K562 (cell line): Measurements from ENCODE around the gene KHDRBS2. TPM values are rescaled to one million over a fixed set of nuclear protein-coding genes. Genes with fewer than 3 reads are reported as not detected.

ENCODE experiments used
- ATAC-seq: fragments of 200-7000 bp; cut with Tn5 transposase; 3 replicates; pipeline ENCODE4 v1.9.1; 2020; ENCODE audit warnings: moderate library complexity
- BruUV-seq: library from RNA; stranded (reverse); fragments of 400-500 nt; replicated peaks from 2 replicates; lab custom pipeline; 2021; lab: Mats Ljungman, UMichigan
- CTCF ChIA-PET: fragments of 300-600 bp; formaldehyde crosslinking; extraction: SDS; loops from one replicate; lab custom pipeline; 2021; ENCODE audit warnings: low intra/inter-chr PET ratio; lab: Yijun Ruan, JAX
- POLR2A ChIA-PET: fragments of 300-600, 350-650 bp; sonication (Branson Sonifier 250); formaldehyde crosslinking; extraction: SDS; loops from one replicate; lab custom pipeline; 2021; ENCODE audit warnings: antibody characterized with exemption, inconsistent platforms; lab: Yijun Ruan, JAX
- DNase-seq, 4 experiments: peaks; one replicate each; pipeline versions ENCODE4 v3.0.0 to v3.0.0-alpha.2; 2011 to 2018; ENCODE audit warnings: low spot score in 3 of 4, mixed read lengths in 3 of 4; ENCODE audit errors: extremely low read depth in 1 of 4
- FAIRE-seq: peaks from 2 replicates; lab custom pipeline; 2011; peaks lifted over from hg19 to GRCh38; lab: Jason Lieb, UNC
- H2AFZ ChIP-seq: 2 replicates; pipeline ENCODE4 v1.6.0; 2011; ENCODE audit warnings: low read depth, low read length, control low read depth, inconsistent platforms
- H3K27ac ChIP-seq: fragments of 200-600 bp; 3 replicates; pipeline ENCODE4 v1.8.0; 2011; ENCODE audit warnings: low read depth, mild to moderate bottlenecking, control low read depth, inconsistent platforms, low read length, moderate library complexity, mixed read lengths; ENCODE audit errors: extremely low read depth
- H3K27me3 ChIP-seq, 2 experiments: fragments of 300-600 bp in 1 of 2; 2 replicates in 1 of 2; 3 replicates in 1 of 2; pipeline versions ENCODE4 v1.6.0 to v1.8.0; 2011; ENCODE audit warnings: inconsistent platforms in 2 of 2, low read length in 2 of 2, mild to moderate bottlenecking in 1 of 2, mixed read lengths in 1 of 2, moderate library complexity in 1 of 2; ENCODE audit not compliant: control insufficient read depth in 2 of 2, insufficient read depth in 2 of 2
- H3K36me3 ChIP-seq: fragments of 300-600 bp; 3 replicates; pipeline ENCODE4 v1.8.0; 2011; ENCODE audit warnings: mild to moderate bottlenecking, low read length, inconsistent platforms; ENCODE audit not compliant: control insufficient read depth, insufficient read depth
- H3K4me1 ChIP-seq, 2 experiments: fragments of 200-600 bp in 1 of 2; replicated peaks in 1 of 2; 2 replicates in 1 of 2; 3 replicates in 1 of 2; pipeline versions ENCODE4 v1.5.1 to v1.8.0; 2011; ENCODE audit warnings: inconsistent platforms in 2 of 2, low read length in 2 of 2, mild to moderate bottlenecking in 1 of 2, mixed read lengths in 1 of 2, moderate library complexity in 1 of 2; ENCODE audit not compliant: control insufficient read depth in 2 of 2, insufficient read depth in 2 of 2
- H3K4me2 ChIP-seq: 2 replicates; pipeline ENCODE4 v1.6.1; 2011; ENCODE audit warnings: low read length, control low read depth, inconsistent platforms, mixed read lengths; ENCODE audit not compliant: insufficient read depth
- H3K4me3 ChIP-seq: fragments of 200-600 bp; sonication (generic), shearing (Covaris generic); 2 replicates; pipeline ENCODE4 v1.5.1; 2016; ENCODE audit warnings: control low read depth, inconsistent platforms
- H3K79me2 ChIP-seq: fragments of 200-600 bp; 3 replicates; pipeline ENCODE4 v1.8.0; 2011; ENCODE audit warnings: low read length, inconsistent platforms; ENCODE audit not compliant: control insufficient read depth, insufficient read depth
- H3K9ac ChIP-seq, 2 experiments: 2 replicates each; pipeline versions ENCODE4 v1.6.0 to v1.6.1; 2011; ENCODE audit warnings: low read depth in 2 of 2, low read length in 2 of 2, control low read depth in 1 of 2, inconsistent platforms in 1 of 2, mild to moderate bottlenecking in 1 of 2, mixed read lengths in 1 of 2; ENCODE audit not compliant: insufficient read depth in 1 of 2
- H3K9me1 ChIP-seq: one replicate; pipeline ENCODE4 v1.6.0; 2011; ENCODE audit warnings: inconsistent platforms, mild to moderate bottlenecking, low read length, moderate library complexity; ENCODE audit not compliant: control insufficient read depth, insufficient read depth
- H3K9me3 ChIP-seq: replicated peaks from 2 replicates; pipeline ENCODE4 v1.5.1; 2011; ENCODE audit warnings: low read depth, low read length, inconsistent platforms; ENCODE audit not compliant: control insufficient read depth, insufficient read depth
- H4K20me1 ChIP-seq: replicated peaks from 2 replicates; pipeline ENCODE4 v1.6.1; 2011; ENCODE audit warnings: low read length, inconsistent platforms, mixed read lengths; ENCODE audit not compliant: control insufficient read depth, insufficient read depth
- BHLHE40 ChIP-seq: IDR thresholded peaks from 2 replicates; pipeline ENCODE4 v1.6.1; 2011; ENCODE audit warnings: low read length, improper control_type of control experiment
- E2F8 ChIP-seq: fragments of 450-650 bp; IDR thresholded peaks from 2 replicates; pipeline ENCODE4 v1.7.1; 2018; ENCODE audit warnings: mild to moderate bottlenecking, low read depth; ENCODE audit not compliant: partially characterized antibody
- FOXP1 ChIP-seq: sonication (generic); formaldehyde crosslinking; IDR thresholded peaks from 2 replicates; pipeline ENCODE4 v1.8.0; 2022; ENCODE audit warnings: mild to moderate bottlenecking, missing genetic modification reagents
- MLX ChIP-seq, 2 experiments: fragments of 450-650 bp in 1 of 2; sonication (generic) in 1 of 2; formaldehyde crosslinking; conservative IDR thresholded peaks; 2 replicates each; pipeline versions ENCODE4 v1.4.0 to v1.8.1; 2020 to 2022; ENCODE audit warnings: mild to moderate bottlenecking in 1 of 2, missing genetic modification reagents in 1 of 2
- NCOR1 ChIP-seq: fragments of 450-650 bp; IDR thresholded peaks from 2 replicates; pipeline ENCODE4 v1.6.1; 2016; ENCODE audit warnings: mild to moderate bottlenecking, moderate library complexity
- NFIX ChIP-seq: fragments of 250-450 bp; sonication (Bioruptor Pico); IDR thresholded peaks from 2 replicates; pipeline ENCODE4 v1.4.0; 2020; ENCODE audit warnings: low read depth, mild to moderate bottlenecking, moderate library complexity
- POLR2G ChIP-seq: fragments of 200-400 bp; formaldehyde crosslinking; IDR thresholded peaks from 2 replicates; pipeline ENCODE4 v1.6.1; 2017; ENCODE audit warnings: low read depth, mild to moderate bottlenecking, antibody characterized with exemption, low read length, moderate library complexity
- RREB1 ChIP-seq: fragments of 250-450 bp; sonication (Bioruptor Pico); IDR thresholded peaks from 2 replicates; pipeline ENCODE4 v1.4.0; 2020
- SETDB1 ChIP-seq: IDR thresholded peaks from one replicate; pipeline ENCODE4 v1.6.1; 2012; ENCODE audit warnings: low read length, control low read depth, inconsistent platforms
- SMARCE1 ChIP-seq: fragments of 450-650 bp; IDR thresholded peaks from 2 replicates; pipeline ENCODE4 v1.7.1; 2016; ENCODE audit warnings: mild to moderate bottlenecking
- SREBF1 ChIP-seq: fragments of 150-350 bp; IDR thresholded peaks from 2 replicates; pipeline ENCODE4 v1.6.1; 2014; ENCODE audit warnings: antibody characterized with exemption, low read depth, low read length, borderline replicate concordance
- ZNF217 ChIP-seq: sonication (generic); formaldehyde crosslinking; IDR thresholded peaks from 2 replicates; pipeline ENCODE4 v1.8.0; 2022; ENCODE audit warnings: mild to moderate bottlenecking, missing genetic modification reagents
- ZNF253 ChIP-seq: fragments of 250-450 bp; sonication (Bioruptor Pico); conservative IDR thresholded peaks from 2 replicates; pipeline ENCODE4 v1.6.1; 2021; ENCODE audit warnings: mild to moderate bottlenecking
- ZNF311 ChIP-seq: fragments of 250-450 bp; sonication (Bioruptor Pico); IDR thresholded peaks from 2 replicates; pipeline ENCODE4 v1.4.0; 2020; ENCODE audit warnings: mild to moderate bottlenecking, moderate library complexity
- WGBS: fragments of 100-300 bp; shearing (Covaris generic); methylation state at CpG from one replicate; pipeline ENCODE4 v1.1.6; 2016; ENCODE audit warnings: low coverage, mixed read lengths; ENCODE audit not compliant: insufficient coverage; ENCODE audit errors: missing lambda C conversion rate; 5-methylcytosine and 5-hydroxymethylcytosine counted together
- in situ Hi-C: fragments of 300-500 bp; cut with MboI; formaldehyde crosslinking; loops from 4 replicates; pipeline ENCODE4 v1.15.0; 2018; ENCODE audit warnings: inconsistent platforms, mixed read lengths
- intact Hi-C: fragments of 100-400 bp; cut with micrococcal nuclease; formaldehyde crosslinking; loops from 2 replicates; pipeline ENCODE4 v1.14.2; 2022
- polyA plus RNA-seq, 8 experiments: library from polyadenylated mRNA; depleted of rRNA in 4 of 8; stranded (reverse) in 5 of 8; unstranded in 3 of 8; fragments of >200 nt; fragmentation: Nextera tagmentation in 2 of 8; fragmentation: Illumina TruSeq in 1 of 8; extraction: Ambion mirVana in 2 of 8; extraction: Trizol in 1 of 8; gene quantifications; 2 replicates each; pipeline versions ENCODE4 v1.2.1 to v1.2.3, GENCODE V29; 2011 to 2014; ENCODE audit warnings: inconsistent platforms in 1 of 8, missing spikeins in 1 of 8
- total RNA-seq, 7 experiments: library from RNA; depleted of rRNA in 6 of 7; stranded (reverse); fragments of >200 nt in 6 of 7; fragmentation: Illumina TruSeq in 2 of 7; extraction: Trizol in 2 of 7; gene quantifications; 2 replicates each; pipeline versions ENCODE4 v1.2.1 to v1.2.3, GENCODE V29; 2011 to 2021; ENCODE audit warnings: low replicate concordance in 1 of 7

The KHDRBS2 gene
- total and polyA plus RNA-seq, 9 of the 15 experiments (the other 6 are each of a cell fraction or from before 2014, with no cell fraction given), result not detected

GRCh38 chr6:62288974-62289373 lies 2.9 kb upstream of the KHDRBS2 start (continued):
- TF ChIP-seq FOXP1 (CRISPR knock-in tag) (no peak), POLR2G (no peak), ZNF311 (CRISPR knock-in tag) (no peak), ZNF217 (CRISPR knock-in tag) (no peak), SETDB1 (no peak), ZNF253 (no peak), BHLHE40 (no peak), SMARCE1 (no peak)
- TF ChIP-seq, all 486 proteins: peak for 0

- Histone ChIP-seq H4K20me1 (no peaks in the 10 kb centered on the region), H2AFZ (no peak overlapping the region), H3K4me1 (no peaks in the 10 kb centered on the region), H3K9ac (no peak overlapping the region), H3K9me3 (no peaks in the 10 kb centered on the region), H3K79me2 (no peaks in the 10 kb centered on the region), H3K9me1 (no peaks in the 10 kb centered on the region), H3K27me3 (no peaks in the 10 kb centered on the region), H3K4me2 (no peak overlapping the region), H3K4me3 (no peak overlapping the region), H3K36me3 (no peaks in the 10 kb centered on the region), H3K27ac (no peak overlapping the region)
- intact Hi-C loops, result loop anchor here (2.0 kb wide), 1 partner anchor 14 kb away; no protein-coding TSS in a partner anchor
- BruUV-seq, result no TSS peak
- in situ Hi-C loops, result no loop called here
- POLR2A ChIA-PET, result no interaction called here
- CTCF ChIA-PET, result no interaction called here
- DNase-seq (no peak), FAIRE-seq (no peak), ATAC-seq (no peak)
- WGBS, result 2% methylated on average over 2 of the region's 2 CpGs
- TF ChIP-seq NFIX (CRISPR knock-in tag) (no peak), RREB1 (CRISPR knock-in tag) (no peak), NCOR1 (no peak), E2F8 (no peak), MLX (CRISPR knock-in tag; conservative IDR thresholded peaks at IDR 0.05) (no peak), SREBF1 (no peak)
Observed at GRCh38 chr6:62288562-62288961, 2.5 kb upstream of the KHDRBS2 start.
